Muscle of arm (tissue), 12 donors: ENCODE data around the gene CREB5. TPM values are rescaled to one million over a fixed set of nuclear protein-coding genes. Genes with fewer than 3 reads are reported as not detected.
"Not testable (repeated sequence)": the region's sequence is repeated elsewhere in the genome, so short reads cannot be mapped to it uniquely, and the experiment has no call there.

Source experiments
- DNase-seq: peaks from one replicate; pipeline ENCODE4 v3.0.0-alpha.2; 2013
- polyA plus RNA-seq, 12 donors: library from polyadenylated mRNA; unstranded; fragments of 120-200 nt; gene quantifications; one replicate each; pipeline ENCODE4 v1.2.1, GENCODE V29; 2013; ENCODE audit not compliant: insufficient read length in 12 of 12

The CREB5 gene
- polyA plus RNA-seq, 12 donors: 21.9 to 65.7 (median 34.2) TPM

- DNase-seq: no peak
Measured at GRCh38 chr7:28573651-28574301, 161.5 kb downstream of the CREB5 start.

DNA sequence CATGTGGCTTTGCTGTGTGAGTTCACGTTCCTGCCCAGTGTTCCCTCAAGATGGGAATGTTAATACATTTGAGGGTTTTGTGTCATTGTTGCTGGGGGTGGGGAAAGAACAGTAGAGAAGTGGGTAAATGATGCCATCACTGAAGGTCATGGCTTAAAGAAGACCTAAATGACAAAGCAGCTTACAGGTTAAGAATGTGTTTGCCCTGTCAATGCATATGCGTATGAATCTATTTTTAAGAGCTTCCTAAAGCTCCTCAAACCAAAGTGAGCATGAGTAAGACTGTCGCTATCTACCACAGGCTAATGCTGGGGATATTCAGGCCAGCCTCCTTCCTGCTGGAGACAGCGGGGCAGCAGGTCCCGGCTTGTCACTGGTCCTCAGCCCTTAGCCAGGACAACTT lies 162.9 kb downstream of the CREB5 start:
- no peak for DNase-seq

GRCh38 chr7:28576656-28577055 lies 164.3 kb downstream of the CREB5 start:
- DNase-seq: no peak

- no peak for DNase-seq
Measured at GRCh38 chr7:28579571-28579970, 167.3 kb downstream of the CREB5 start.

- DNase-seq: no peak
Measured at GRCh38 chr7:28580665-28581064, 168.3 kb downstream of the CREB5 start.

DNA sequence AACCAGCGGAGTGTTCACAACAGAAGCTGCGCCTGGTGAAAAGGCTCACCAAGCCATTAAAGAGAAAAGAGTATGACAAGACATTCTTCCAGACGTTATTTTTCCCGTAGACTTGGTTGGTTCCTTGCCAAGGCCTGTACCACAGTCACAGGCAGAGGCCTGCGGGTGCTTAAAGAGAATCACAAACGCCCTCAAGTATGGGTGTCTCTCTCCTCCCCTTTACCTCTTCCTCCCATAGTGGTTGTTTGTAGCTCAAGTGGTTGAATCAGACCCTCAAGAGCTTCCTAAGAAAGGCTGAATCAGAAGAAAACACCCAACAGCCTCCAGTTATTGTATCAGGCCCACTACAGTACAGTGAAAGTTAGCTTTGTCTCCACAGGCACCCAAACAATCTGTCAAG lies 169.0 kb downstream of the CREB5 start:
- no peak for DNase-seq

DNA sequence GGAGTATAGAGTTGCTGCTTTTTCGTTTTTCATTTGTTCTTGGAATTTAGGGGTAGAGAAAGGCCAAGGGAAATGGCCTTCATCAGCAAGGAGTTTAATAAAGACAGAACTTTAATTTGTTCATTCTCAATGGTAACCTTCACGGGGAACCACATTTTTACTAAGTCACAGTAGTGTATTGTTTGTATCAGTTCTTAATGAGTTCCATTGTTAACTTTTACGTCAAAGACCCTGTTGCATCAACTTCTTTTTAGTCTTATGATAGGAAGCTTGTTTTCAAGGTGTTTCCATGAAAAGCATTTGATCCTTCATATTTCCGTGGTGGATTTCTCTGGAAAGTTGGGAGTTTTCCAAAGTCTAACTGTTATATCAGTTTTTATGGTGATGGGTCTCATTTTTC lies 169.9 kb downstream of the CREB5 start:
- no peak for DNase-seq

- DNase-seq: no peak
Measured at GRCh38 chr7:28584235-28584634, 171.9 kb downstream of the CREB5 start.

GRCh38 chr7:28586736-28587135 lies 174.4 kb downstream of the CREB5 start:
- DNase-seq: no peak

GRCh38 chr7:28587211-28587610 lies 174.9 kb downstream of the CREB5 start:
- DNase-seq: no peak

DNA sequence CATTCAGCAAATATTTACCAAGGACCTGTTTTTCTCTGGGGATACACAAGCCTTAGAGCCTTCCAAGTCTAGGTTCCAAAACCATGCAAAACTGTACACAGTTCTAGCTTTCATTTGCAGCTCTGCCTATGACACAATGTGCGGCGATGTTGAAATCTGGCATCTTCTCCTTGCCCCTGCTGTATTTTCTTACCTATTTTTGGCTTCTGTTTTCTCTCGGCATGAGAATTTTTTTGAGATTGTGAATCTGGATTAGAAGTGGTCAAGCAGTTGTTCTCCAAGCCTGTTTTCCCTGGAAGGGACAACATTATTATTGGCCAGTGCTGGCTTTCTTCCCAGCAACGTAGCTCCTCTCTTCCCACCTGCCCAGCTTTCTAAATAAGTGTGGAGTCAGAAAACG lies 176.3 kb downstream of the CREB5 start:
- no peak for DNase-seq

DNA sequence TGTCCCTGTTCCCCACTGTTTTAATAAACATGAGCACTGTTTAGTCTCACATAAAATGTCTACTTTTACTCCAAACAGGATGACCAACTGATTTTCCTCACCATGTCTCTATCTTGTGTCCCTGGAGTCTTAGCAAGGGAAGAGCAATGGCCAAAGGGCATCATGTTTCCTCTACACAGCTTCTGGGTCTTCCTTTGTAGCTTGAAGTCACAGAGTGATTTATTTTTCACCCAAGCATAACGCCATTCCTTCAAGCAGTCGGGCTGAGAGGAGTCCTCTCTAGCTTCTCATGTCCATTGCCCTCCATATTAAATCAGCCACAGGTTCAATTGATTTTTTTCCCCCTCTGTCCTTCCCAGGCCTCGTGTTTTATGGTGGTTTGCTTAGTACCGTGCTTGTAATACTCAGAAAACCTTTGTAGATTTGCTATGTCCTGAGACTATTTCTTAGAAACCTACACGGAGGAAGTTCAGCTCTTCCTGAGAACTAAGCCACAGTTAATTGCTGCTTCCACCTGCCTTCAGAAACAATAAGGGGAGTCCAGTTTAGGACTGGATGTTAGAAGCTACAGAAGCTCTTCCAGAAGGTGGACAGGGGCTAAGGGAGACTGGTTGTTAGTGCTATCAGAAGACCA lies 178.8 kb downstream of the CREB5 start:
- DNase-seq: no peak

DNA sequence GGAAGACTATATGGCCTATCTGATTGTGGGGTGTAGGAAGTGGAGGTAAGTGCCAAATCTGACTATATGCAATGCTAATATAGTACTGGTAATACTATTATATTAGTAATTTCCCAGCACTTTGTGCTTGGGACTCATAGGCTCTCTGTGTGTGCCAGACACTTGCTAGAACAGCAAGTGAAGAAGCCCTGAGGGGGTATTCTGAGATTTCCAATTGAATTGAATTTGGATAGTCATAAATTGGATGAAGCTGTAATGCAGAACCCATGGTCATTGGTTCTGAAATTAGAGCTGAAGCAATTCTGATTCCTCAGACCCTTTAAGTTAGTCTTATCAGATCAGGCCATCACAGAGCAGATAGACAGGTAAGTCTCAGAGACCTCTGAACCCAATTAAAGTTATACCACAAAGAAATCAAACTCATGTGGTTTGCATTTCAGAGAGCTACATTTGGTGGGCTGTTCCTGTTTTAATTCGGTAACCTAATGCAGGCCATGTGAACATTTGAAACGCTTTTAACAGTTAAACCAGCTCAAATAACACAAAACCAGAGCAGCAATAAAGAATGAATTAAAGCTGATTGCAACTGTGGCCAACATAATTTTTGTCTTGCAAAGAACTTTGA lies 179.5 kb downstream of the CREB5 start:
- no peak for DNase-seq

- no peak for DNase-seq
Measured at GRCh38 chr7:28592861-28593260, 180.5 kb downstream of the CREB5 start.

DNA sequence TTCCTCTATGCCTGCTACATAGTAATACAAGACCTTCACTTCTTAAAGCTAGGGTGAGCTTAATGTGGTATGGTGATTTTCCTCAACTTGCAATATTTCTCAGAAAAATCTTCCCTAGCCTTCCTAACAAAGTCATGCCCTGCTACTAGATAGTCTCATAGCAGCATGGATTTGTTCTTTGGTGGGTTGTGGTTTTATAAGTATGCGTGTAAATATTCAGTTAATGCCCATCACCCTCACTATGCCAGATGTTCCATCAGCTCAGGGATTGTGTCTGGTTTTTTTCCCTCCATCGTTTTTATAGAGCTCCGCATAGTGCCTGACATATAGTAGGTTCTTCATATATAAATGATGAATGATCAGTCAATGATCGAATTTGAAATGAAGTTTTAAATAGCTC lies 182.8 kb downstream of the CREB5 start:
- DNase-seq: no peak

- no peak for DNase-seq
Measured at GRCh38 chr7:28595801-28596200, 183.5 kb downstream of the CREB5 start.

- no peak for DNase-seq
Measured at GRCh38 chr7:28596245-28596935, 184.1 kb downstream of the CREB5 start.

GRCh38 chr7:28597284-28597683 lies 185.0 kb downstream of the CREB5 start:
- DNase-seq: no peak

GRCh38 chr7:28598037-28598436 lies 185.7 kb downstream of the CREB5 start:
- DNase-seq: not testable (repeated sequence)

DNA sequence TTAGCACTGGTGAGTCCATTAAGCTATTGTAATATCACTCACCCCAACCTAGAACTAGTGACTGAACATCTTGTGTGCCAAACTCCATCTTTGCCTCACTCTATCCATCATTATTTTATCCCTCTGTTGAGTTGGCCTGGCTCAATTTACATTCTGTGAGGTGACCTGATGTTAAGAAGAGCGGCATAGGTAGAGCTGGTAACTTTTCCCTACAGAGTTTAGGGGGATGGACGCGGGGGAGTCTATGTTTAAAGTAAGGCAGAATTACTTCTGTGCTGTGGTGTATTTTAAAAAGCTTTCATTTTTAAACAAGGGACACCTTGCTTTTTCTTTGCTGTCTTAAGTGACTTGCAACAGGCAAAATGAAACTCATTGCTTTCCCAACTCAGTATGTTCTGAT lies 186.3 kb downstream of the CREB5 start:
- no peak for DNase-seq

DNA sequence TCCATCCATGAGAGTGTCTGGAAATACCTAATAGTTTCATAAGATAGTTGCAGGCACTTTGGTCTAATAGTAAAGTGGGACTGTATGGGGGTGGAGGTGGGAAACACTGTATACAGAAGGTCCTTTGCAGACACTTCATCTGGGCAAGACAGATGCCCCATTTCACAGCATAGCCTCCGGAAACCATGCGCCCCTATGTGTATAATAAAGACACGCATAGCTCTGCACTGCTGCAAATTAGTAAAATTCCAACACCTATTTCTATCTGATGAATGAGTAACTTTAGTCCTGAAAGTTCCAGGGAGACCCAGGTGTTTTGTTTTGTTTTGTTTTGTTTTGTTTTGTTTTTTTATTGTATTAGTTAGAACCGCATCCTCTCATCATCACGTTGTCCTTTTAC lies 187.1 kb downstream of the CREB5 start:
- no peak for DNase-seq

GRCh38 chr7:28602282-28602681 lies 190.0 kb downstream of the CREB5 start:
- DNase-seq: no peak
